ENCODE measurements around the gene GRK4.

- TF ChIP-seq CTCF (IDR thresholded peaks at IDR 0.05; ENCODE audit: insufficient read depth, low read length) (no peak), REST (IDR thresholded peaks at IDR 0.05; ENCODE audit: insufficient replicate concordance, low read depth) (no peak), GABPA (IDR thresholded peaks at IDR 0.05; ENCODE audit: low read depth) (no peak), POLR2AphosphoS5 (IDR thresholded peaks at IDR 0.05; ENCODE audit: low read depth) (no peak), SPI1 (IDR thresholded peaks at IDR 0.05; ENCODE audit: borderline replicate concordance, low read depth) (no peak)
These were observed 120.4 kb downstream of the GRK4 start for GRCh38 chr4:3083732-3084131.

Data from HL-60 (cell line).